ENCODE results near the gene DENND6B. TPM values are rescaled to one million over a fixed set of nuclear protein-coding genes. Genes with fewer than 3 reads are reported as not detected.

The DENND6B gene
- total RNA-seq, 1 experiment from 2014 or later = 11.0 TPM

GRCh38 chr22:50338042-50338573 lies 11.3 kb upstream of the DENND6B start:
- Histone ChIP-seq H3K4me2 (ENCODE audit: low read length) (no peak overlapping the region), H2AFZ (ENCODE audit: low read depth, low read length, poor library complexity, severe bottlenecking) (no peak overlapping the region), H3K9me2 (ENCODE audit: insufficient read depth) (no peaks in the 10 kb centered on the region), H4K20me1 (ENCODE audit: insufficient read depth) (no peaks in the 10 kb centered on the region), H3K9me3 (ENCODE audit: control insufficient read depth in 1 of 2, insufficient read depth in 1 of 2, low read depth in 1 of 2, low read length in 2 of 2) (peaks cover 0 to 20% of the 10 kb centered on the region in 2 experiments; a peak in 1 of 4 replicates), H3K9ac (ENCODE audit: low read length) (no peak overlapping the region), H3K79me2 (ENCODE audit: insufficient read depth, low read length) (no peaks in the 10 kb centered on the region; the same call in 1 of the 2 replicates), H3K4me1 (ENCODE audit: control insufficient read depth in 1 of 2, insufficient read depth in 2 of 2, low read length in 2 of 2) (peaks cover 4 to 12% of the 10 kb centered on the region in 2 experiments), H3K4me3 (replicated peaks in 1 of 2; ENCODE audit: low read depth in 1 of 2, low read length in 2 of 2) (no peak overlapping the region), H3K27ac (ENCODE audit: low read depth, low read length) (peak overlapping the region; percentile 10; the same call in 1 of the 2 replicates), H3K36me3 (ENCODE audit: control insufficient read depth in 1 of 2, insufficient read depth in 2 of 2, low read length in 2 of 2) (no peaks in the 10 kb centered on the region), H3K27me3 (ENCODE audit: insufficient read depth, low read length) (no peaks in the 10 kb centered on the region)
- no TSS peak for BruUV-seq (replicated peaks)
- ChIA-PET POLR2A (no interaction called here), CTCF (no interaction called here), RAD21 (ENCODE audit: low non-redundant PET in 1 of 2, low total read pairs in 2 of 2, uncharacterized antibody in 2 of 2, unreplicated experiment in 2 of 2) (no interaction called here)
- TF ChIP-seq SP1 (IDR thresholded peaks at IDR 0.05; ENCODE audit: low read depth) (no peak), EGR1 (IDR thresholded peaks at IDR 0.05; ENCODE audit: low read depth) (no peak), EZH2phosphoT487 (IDR thresholded peaks at IDR 0.05; ENCODE audit: borderline replicate concordance) (no peak), ZNF274 (IDR thresholded peaks at IDR 0.05; ENCODE audit: low read depth, low read length) (no peak), ZFX (IDR thresholded peaks at IDR 0.05) (no peak), POLR2AphosphoS5 (IDR thresholded peaks at IDR 0.05; ENCODE audit: low read depth, low read length) (no peak), JUND (IDR thresholded peaks at IDR 0.05) (no peak), SIN3A (IDR thresholded peaks at IDR 0.05; ENCODE audit: low read depth) (no peak), MAX (IDR thresholded peaks at IDR 0.05) (no peak)
- ATAC-seq = no peak
- intact Hi-C loops (cut with micrococcal nuclease) = no loop called here
- no peak for DNase-seq (ENCODE audit: low read depth, low spot score)

GRCh38 chr22:50337262-50338041 lies 10.6 kb upstream of the DENND6B start:
- POLR2A ChIA-PET = no interaction called here
- CTCF ChIA-PET = no interaction called here
- no peak for TF ChIP-seq EZH2phosphoT487 (IDR thresholded peaks at IDR 0.05; ENCODE audit: borderline replicate concordance)
- TF ChIP-seq YY1 (IDR thresholded peaks at IDR 0.05; ENCODE audit: extremely low read depth, insufficient replicate concordance, low read depth, low read length) = no peak
- TF ChIP-seq SRF (IDR thresholded peaks at IDR 0.05; ENCODE audit: low read depth) = no peak
- no peak for TF ChIP-seq EGR1 (IDR thresholded peaks at IDR 0.05; ENCODE audit: low read depth)
- TF ChIP-seq POLR2A (IDR thresholded peaks at IDR 0.05; ENCODE audit: borderline replicate concordance, extremely low read depth, insufficient read depth, insufficient read length) = no peak
- no peak for TF ChIP-seq POLR2AphosphoS5 (IDR thresholded peaks at IDR 0.05; ENCODE audit: low read depth, low read length)
- no peak for TF ChIP-seq RAD21 (IDR thresholded peaks at IDR 0.05; ENCODE audit: low read depth)
- TF ChIP-seq, protein P1, sequence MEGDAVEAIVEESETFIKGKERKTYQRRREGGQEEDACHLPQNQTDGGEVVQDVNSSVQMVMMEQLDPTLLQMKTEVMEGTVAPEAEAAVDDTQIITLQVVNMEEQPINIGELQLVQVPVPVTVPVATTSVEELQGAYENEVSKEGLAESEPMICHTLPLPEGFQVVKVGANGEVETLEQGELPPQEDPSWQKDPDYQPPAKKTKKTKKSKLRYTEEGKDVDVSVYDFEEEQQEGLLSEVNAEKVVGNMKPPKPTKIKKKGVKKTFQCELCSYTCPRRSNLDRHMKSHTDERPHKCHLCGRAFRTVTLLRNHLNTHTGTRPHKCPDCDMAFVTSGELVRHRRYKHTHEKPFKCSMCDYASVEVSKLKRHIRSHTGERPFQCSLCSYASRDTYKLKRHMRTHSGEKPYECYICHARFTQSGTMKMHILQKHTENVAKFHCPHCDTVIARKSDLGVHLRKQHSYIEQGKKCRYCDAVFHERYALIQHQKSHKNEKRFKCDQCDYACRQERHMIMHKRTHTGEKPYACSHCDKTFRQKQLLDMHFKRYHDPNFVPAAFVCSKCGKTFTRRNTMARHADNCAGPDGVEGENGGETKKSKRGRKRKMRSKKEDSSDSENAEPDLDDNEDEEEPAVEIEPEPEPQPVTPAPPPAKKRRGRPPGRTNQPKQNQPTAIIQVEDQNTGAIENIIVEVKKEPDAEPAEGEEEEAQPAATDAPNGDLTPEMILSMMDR (IDR thresholded peaks at IDR 0.05 in 2 of 3, conservative IDR thresholded peaks at IDR 0.05 in 1 of 3; ENCODE audit: borderline replicate concordance in 1 of 3, insufficient read depth in 1 of 3, low read depth in 2 of 3, low read length in 2 of 3) = no peak
- no peak for TF ChIP-seq SP1 (IDR thresholded peaks at IDR 0.05; ENCODE audit: low read depth)
- no peak for TF ChIP-seq FOSL1 (IDR thresholded peaks at IDR 0.05; ENCODE audit: low read depth)
- TF ChIP-seq ZFX (IDR thresholded peaks at IDR 0.05) = no peak
- TF ChIP-seq MAX (IDR thresholded peaks at IDR 0.05) = no peak
- TF ChIP-seq CBX3 (IDR thresholded peaks at IDR 0.05; ENCODE audit: low read depth) = no peak
- no peak for TF ChIP-seq CEBPB (IDR thresholded peaks at IDR 0.05; ENCODE audit: low read depth)
- TF ChIP-seq ELF1 (IDR thresholded peaks at IDR 0.05; ENCODE audit: borderline replicate concordance, low read depth) = no peak
- no peak for TF ChIP-seq EZH2 (IDR thresholded peaks at IDR 0.05)

More at GRCh38 chr22:50337262-50338041, 10.6 kb upstream of the DENND6B start:
- Histone ChIP-seq H4K20me1 (ENCODE audit: insufficient read depth) (no peaks in the 10 kb centered on the region), H3K4me2 (ENCODE audit: low read length) (no peak overlapping the region), H3K36me3 (ENCODE audit: control insufficient read depth in 1 of 2, insufficient read depth in 2 of 2, low read length in 2 of 2) (no peaks in the 10 kb centered on the region), H3K4me3 (replicated peaks in 1 of 2; ENCODE audit: low read depth in 1 of 2, low read length in 2 of 2) (no peak overlapping the region), H2AFZ (ENCODE audit: low read depth, low read length, poor library complexity, severe bottlenecking) (no peak overlapping the region), H3K9me2 (ENCODE audit: insufficient read depth) (no peaks in the 10 kb centered on the region), H3K79me2 (ENCODE audit: insufficient read depth, low read length) (no peaks in the 10 kb centered on the region; the same call in 1 of the 2 replicates), H3K4me1 (ENCODE audit: control insufficient read depth in 1 of 2, insufficient read depth in 2 of 2, low read length in 2 of 2) (peaks cover 4 to 7% of the 10 kb centered on the region in 2 experiments), H3K27me3 (ENCODE audit: insufficient read depth, low read length) (no peaks in the 10 kb centered on the region), H3K9me3 (ENCODE audit: control insufficient read depth in 1 of 2, insufficient read depth in 1 of 2, low read depth in 1 of 2, low read length in 2 of 2) (peaks cover 0 to 20% of the 10 kb centered on the region in 2 experiments; a peak in 1 of 4 replicates), H3K27ac (ENCODE audit: low read depth, low read length) (peak overlapping the region; percentile 10; the same call in 1 of the 2 replicates), H3K9ac (ENCODE audit: low read length) (no peak overlapping the region)
- RAD21 ChIA-PET (ENCODE audit: low non-redundant PET in 1 of 2, low total read pairs in 2 of 2, uncharacterized antibody in 2 of 2, unreplicated experiment in 2 of 2) = no interaction called here
- BruUV-seq (replicated peaks) = no TSS peak
- no peak for DNase-seq (ENCODE audit: low read depth, low spot score)
- ATAC-seq = no peak
- intact Hi-C loops (cut with micrococcal nuclease) = no loop called here
